GM19099 (cell line): ENCODE measurements around the gene MYB.
A peak's percentile ranks its signal among the peaks of the same experiment; 100 is the strongest.

Experiments used
- POLR2A ChIP-seq: IDR thresholded peaks from 3 replicates; pipeline ENCODE4 v1.6.1; 2011; ENCODE audit warnings: low read depth; ENCODE audit not compliant: insufficient read length; ENCODE audit errors: extremely low read depth

MYB gene

DNA sequence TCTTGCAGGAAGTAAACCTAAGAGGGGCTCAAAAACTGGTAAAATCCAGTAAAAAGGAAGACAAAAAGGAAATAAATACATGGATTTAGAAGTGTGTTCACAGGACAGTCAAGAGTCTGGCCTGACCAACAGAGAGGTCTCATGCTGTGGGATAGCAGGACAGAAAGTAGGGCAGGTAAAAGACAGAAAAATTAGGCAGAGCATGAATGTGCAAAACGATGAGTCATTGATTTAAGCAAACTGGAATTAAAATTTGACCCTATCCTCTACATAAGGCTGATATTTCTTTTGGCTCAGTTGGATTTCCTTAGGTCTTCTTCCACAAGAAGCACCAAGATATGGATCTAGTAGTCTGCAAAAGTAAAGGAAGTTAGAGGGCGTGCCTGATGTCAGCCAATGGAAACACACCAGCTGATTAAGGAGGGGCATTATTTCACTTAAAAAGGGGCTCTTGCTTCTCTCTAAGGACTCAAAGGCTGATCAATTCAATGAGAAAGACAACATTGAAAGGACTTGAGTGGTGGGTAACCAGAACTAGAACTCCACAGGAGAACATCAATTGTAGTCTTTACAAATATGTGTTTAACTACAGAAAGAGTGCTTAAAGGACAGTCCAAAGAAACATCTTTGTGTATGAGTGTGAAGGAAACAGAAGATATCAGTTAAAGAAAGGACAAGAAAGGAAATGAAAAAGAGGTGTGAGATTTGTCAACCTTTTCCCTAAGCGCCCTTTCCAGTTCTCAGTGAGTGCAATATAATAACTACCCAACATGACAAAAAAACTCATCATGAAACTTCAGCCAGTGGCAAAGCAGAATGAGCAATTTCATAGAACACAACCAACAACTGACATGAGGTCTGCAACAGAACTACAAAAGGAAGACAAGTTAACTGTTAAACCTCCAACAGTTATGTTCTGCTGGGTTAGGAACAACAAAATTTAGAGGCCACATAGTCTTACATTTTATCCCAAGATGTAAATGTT is 19.4 kb upstream of the MYB start:
- no peak for TF ChIP-seq POLR2A

DNA sequence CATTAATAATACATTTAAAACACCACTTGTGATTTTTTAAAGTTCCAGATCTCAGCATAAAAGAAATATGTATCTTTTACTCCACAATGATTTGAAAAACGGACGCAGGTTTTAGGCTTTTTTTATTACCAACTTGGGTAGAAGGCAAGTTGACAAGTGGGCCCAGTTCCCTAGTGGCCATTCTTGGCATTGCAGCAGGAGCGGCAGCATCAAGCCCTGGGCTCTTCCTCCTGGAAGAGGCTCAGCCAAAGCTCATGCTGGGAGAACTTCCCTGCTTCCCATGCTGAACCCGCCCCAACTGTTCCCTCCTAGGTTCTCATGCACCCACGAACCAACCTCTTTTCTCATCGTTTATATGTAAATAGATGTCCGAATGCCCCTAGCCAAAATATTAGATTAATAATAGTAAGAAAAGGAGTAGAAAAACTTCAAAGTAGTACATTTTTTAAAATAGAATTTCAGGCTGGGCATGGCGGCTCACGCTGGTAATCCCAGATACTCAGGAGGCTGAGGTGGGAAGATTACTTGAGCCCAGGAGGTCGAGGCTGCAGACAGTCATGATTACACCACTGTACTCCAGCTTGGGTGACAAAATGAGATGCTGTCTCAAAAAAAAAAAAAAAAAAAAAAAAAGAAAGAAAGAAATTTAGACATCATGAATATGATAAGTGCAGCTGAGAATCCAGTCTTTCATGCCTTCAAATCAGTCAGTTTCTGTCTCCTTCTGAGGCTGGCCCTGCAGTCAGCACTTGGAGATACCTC is 18.2 kb upstream of the MYB start:
- peak; percentile 39 for TF ChIP-seq POLR2A

DNA sequence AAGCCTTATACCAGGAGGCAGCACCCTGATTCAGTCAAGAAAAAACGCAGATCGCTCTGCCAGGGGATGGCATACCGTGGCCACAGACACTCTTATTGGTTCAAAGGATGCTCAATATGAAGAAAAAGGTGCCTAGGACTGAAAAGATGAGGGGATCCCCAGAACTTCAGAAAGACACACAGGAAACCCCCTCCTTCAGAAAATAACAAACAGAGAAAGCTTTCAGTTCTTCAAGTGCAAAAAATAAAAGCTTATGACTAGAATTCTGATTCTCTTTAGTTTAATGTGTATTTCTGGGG is 17.7 kb upstream of the MYB start:
- TF ChIP-seq POLR2A: no peak

DNA sequence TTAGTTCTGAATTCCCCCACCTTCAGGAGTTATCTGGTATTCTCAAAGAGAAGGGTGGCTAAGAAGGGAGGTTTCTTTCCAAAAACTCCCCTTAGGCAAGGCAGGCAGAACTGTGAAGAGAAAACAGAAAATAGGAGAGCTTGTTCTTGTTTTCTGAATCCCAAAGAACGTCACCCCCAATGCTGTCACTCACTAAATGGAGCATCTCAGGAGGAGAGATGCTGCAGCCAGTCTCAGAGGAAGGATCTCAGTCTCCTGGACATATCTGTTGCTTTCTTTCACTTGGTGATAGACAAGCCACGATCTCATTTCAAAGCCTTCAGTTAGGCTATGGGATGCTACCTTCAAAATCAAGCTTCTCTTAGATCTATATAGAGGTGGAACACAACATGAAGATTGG is 16.1 kb upstream of the MYB start:
- TF ChIP-seq POLR2A: no peak

DNA sequence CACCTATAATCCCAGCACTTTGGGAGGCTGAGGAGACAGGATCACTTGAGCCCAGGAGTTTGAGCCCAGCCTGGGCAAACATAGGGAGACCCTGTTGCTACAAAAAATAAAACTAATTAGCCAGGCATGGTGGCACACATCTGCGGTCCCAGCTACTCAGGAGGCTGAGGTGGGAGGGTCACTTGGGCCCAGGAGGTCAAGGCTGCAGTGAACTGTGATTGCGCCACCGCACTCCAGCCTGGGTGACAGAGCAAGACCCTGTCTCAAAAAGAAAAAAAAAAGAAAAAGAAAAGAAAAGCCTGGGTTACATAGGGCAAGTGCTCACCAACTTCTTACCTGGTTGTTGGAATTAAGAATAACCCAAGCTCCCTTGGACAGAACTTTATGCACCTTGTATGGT is 14.6 kb upstream of the MYB start:
- no peak for TF ChIP-seq POLR2A

DNA sequence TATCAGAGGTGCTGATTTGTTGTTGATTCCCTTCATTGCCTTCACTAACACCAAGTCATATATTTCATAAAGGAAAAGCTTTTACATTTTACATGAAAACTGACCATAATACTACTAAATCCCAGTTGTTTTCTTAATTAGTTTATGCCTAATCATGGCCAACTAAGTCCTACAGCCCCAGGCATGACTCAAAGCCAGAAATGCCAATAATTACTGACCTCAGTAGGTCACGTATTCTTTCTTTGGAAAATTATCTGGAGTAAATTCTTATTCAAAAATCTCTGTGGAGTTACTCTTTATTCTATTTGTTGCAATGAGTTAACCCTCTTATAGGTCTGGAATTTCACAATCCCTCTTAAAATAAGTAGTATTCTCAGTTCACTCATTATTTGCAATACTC is 13.5 kb upstream of the MYB start:
- TF ChIP-seq POLR2A: no peak

DNA sequence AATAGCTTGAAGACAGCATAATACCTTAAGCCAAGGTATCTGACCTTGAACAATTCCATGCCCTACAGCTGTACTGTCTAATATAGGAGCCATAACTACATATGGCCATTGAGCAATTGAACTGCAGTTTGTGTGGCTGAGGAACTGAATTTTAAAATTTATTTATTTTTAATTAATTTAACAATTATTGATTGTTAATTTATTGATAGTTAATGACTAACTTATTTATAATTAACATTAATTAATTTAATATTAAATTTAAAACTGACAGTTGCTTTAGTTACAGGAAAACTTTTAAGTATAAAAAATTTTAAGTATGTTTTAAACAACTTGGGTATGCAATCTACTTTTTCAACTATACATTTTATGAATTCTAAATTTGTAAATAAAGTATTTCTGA is 12.3 kb upstream of the MYB start:
- TF ChIP-seq POLR2A: no peak

DNA sequence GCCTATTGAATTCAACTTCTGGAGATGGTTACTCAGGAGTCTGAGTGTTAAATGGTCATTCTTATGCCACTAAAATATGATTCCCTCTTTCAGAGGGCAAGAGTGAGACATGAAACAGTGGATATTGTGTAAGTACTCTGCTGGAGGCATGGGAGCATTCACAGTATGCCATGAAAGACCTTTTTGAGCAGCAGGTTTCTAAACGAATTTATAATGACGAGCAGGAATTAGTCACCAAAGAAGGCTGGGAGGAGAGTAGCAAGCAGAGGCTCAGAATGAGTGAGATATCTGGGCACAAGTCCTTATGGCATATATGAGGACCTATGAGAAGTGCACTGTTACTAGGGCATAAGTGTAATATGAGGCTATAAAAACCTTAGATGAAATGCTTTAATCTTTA is 10.9 kb upstream of the MYB start:
- TF ChIP-seq POLR2A: no peak

DNA sequence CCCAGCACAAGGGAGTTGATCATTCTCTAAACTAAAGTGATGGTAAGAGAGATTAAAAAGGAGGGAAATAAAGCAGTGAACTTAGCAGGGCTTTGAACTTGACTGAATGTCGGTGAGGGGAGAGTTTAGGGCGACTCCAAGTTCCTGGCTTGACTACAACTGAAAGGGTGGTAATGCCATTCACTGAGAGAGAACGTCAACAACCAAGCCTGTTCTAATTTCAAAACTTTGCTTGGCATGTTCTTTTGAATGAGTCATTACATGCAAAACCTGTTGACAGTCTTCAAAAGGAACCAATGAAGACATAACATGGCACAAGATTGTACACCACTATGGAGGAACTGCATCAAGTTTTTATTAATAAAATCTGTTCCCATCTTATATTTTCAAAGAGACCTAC is 10.3 kb upstream of the MYB start:
- no peak for TF ChIP-seq POLR2A

DNA sequence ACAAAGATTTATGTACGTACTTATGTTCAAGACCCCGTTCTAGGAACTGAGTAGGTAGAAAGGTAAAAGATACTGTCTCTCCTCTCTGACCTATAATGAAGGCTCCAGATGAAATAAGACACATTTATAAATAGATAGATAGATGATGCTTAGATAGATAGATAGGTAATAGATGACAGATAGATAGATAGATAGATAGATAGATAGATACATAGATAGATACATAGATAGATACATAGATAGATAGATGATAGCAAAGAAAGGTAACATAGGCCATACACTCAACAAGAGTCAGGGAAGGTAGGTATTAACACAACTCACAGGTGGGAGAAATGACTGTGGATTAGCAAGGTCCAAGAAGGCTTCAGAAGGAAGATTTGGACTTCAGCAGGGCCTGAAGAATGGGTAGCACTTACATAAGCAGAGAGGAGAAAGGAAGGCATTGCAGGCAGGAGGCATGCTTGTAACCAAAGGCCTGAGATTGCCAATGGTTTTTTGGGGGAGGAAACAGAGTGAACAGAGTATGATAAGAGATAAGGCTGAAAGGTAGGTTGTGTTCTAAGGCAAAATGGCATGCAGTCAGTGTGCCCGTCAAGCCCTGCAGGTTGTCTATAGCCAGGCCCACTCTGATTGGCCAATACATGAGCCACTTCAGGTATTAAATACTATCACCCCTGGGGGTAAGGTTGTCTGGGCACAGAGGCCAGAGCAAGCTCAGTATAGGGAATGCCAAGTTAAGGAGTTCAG is 7.7 kb upstream of the MYB start:
- no peak for TF ChIP-seq POLR2A

DNA sequence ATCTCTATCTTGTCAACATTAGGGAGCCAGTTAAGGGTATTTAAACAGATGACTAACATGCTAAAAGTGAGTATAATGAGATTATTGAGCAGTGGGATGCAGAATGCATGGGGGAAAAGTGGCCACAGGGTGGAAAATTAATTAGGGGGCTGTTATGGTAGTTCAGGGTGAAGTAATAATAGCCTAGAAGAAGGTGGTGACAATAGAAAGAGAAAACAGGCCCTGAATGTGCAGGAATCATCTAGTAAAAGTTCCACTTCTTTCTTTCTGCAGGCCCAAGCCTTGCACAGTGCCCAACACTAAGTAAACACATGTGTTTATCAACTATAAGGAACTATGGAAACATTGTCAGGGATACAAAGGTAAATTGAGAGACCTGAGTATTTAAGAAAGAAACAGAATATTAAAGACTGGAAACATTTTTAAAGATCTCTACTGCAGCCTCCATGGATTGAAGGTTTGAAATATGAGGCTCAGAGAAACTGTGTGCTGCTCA is 7.1 kb upstream of the MYB start:
- no peak for TF ChIP-seq POLR2A

DNA sequence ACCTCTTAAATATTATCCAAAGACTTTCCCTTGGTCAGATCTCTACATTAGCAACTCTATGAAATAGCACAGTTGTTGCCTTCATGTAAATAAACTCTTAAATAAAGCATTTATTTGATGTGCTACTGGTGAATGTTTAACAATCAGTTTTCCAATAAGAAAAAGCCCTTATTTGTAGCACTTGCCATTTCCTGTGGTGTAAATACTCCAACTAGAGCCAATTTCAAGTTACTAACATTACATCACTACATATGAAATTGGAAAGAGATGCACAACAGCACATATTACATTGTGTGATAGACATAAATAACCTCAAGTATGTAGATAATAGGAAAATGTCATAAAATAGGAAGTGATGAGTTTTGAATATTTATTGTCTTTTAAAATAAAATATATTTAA is 5.0 kb upstream of the MYB start:
- no peak for TF ChIP-seq POLR2A

DNA sequence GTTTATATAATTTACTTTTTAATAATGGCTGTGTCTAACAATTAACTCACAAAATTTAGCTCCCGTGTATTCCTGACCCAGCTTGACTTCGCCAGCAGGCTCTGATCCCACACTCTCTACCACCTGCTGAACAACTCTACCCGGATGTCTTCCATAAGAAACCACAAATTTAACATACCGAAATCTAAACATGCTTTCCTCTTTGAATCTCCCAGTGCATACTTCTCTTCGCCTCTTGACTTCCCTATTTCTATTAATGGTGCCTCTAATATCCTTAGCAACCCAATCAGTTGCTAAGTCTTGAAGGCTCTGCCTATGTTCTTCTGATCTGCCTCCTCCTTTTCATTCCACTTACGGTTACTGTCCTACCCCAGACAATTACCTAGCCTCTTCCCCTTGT is 4.6 kb upstream of the MYB start:
- no peak for TF ChIP-seq POLR2A

DNA sequence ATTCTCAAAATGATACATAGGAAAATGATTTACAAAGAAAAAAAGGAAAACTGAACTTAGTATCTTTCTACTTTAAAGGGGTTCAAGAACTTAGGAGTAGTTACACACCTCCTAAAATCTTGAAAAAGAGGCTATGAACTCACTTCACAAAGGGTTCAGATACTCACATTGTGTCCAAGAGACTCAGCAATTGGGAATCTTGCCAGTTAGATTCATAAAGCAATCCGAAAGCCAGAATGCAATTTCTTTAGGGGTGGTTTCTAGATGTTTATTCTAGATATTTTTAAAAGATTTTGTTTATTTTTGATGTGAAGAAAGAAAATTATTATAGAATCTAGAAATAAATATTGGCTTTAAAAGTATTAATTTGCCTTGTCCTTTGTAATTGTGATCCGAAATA is 1.7 kb upstream of the MYB start:
- no peak for TF ChIP-seq POLR2A

DNA sequence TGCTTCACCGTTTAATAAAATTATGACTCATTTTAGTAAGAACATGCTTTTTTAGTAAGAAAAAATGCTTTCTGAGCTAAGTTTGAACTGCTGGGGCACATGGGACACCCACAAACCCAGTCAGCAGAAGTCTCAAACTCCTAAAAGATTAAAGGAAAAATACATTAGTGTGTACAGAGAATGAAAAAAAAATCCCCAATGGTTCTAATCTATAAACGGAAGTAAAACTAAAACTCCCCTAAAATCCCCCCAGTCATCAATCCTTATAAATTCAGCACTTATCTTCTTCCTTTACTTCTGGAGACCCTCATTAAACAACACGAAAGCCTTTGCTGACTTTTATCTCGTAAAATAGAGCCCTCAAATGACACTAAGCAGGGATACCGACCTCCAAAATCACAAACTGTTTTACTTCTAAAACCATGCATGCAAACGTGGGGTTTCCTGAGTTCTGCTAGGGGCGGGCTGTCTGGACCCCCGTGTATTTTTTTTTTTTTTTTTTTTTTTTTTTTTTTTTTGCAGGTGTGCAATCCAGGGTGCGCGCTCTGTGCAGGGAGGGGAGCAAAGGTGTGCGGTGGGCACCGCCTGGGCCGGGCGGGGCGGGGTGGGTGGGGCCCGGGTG is 1.1 kb upstream of the MYB start:
- no peak for TF ChIP-seq POLR2A
